H1 (cell line): ENCODE data around the gene MKI67. TPM values are rescaled to one million over a fixed set of nuclear protein-coding genes. Genes with fewer than 3 reads are reported as not detected.
"Not testable (repeated sequence)": the region's sequence is repeated elsewhere in the genome, so short reads cannot be mapped to it uniquely, and the experiment has no call there.

Experiments
- CTCF ChIA-PET: fragments of 300-600 bp; sonication (Branson Sonifier 250); formaldehyde crosslinking; loops from one replicate; lab custom pipeline; 2021; ENCODE audit not compliant: partially characterized antibody; lab: Charles Lee
- POLR2A ChIA-PET: fragments of 300-600 bp; sonication (Branson Sonifier 250); formaldehyde crosslinking; loops from one replicate; lab custom pipeline; 2021; ENCODE audit warnings: inconsistent platforms; ENCODE audit not compliant: partially characterized antibody; lab: Charles Lee
- DNase-seq, 2 experiments: peaks; one replicate each; pipeline versions ENCODE4 v3.0.0 to v3.0.0-alpha.2; 2010 to 2022; ENCODE audit warnings: low spot score in 2 of 2, low read depth in 1 of 2, mixed read lengths in 1 of 2
- FAIRE-seq: peaks from 2 replicates; lab custom pipeline; 2011; peaks lifted over from hg19 to GRCh38; lab: Jason Lieb, UNC
- H2AFZ ChIP-seq: 2 replicates; pipeline ENCODE4 v1.8.1; 2012; ENCODE audit warnings: low read length, inconsistent platforms
- H2AK5ac ChIP-seq: 2 replicates; pipeline ENCODE4 v1.6.1; 2013; ENCODE audit warnings: low read depth, low read length
- H2BK120ac ChIP-seq: replicated peaks from 2 replicates; pipeline ENCODE3; 2013; ENCODE audit warnings: low read depth, low read length, inconsistent platforms
- H2BK12ac ChIP-seq: 2 replicates; pipeline ENCODE4 v1.6.1; 2013; ENCODE audit warnings: low read depth, low read length
- H2BK15ac ChIP-seq: 2 replicates; pipeline ENCODE4 v1.6.1; 2013; ENCODE audit warnings: low read length
- H2BK20ac ChIP-seq: 2 replicates; pipeline ENCODE4 v1.6.1; 2013; ENCODE audit warnings: low read length
- H2BK5ac ChIP-seq: 2 replicates; pipeline ENCODE4 v1.6.1; 2013; ENCODE audit warnings: low read depth, low read length
- H3K14ac ChIP-seq: 2 replicates; pipeline ENCODE4 v1.6.1; 2013; ENCODE audit warnings: inconsistent platforms; ENCODE audit not compliant: insufficient read length
- H3K18ac ChIP-seq: 2 replicates; pipeline ENCODE4 v1.6.1; 2013; ENCODE audit warnings: low read length; ENCODE audit errors: extremely low read depth
- H3K23ac ChIP-seq: 2 replicates; pipeline ENCODE4 v1.6.1; 2013; ENCODE audit warnings: inconsistent platforms; ENCODE audit not compliant: insufficient read length
- H3K23me2 ChIP-seq: 2 replicates; pipeline ENCODE4 v1.6.1; 2013; ENCODE audit warnings: low read depth, low read length
- H3K27ac ChIP-seq: 2 replicates; pipeline ENCODE4 v1.6.1; 2011; ENCODE audit warnings: low read depth, low read length, inconsistent platforms
- H3K27me3 ChIP-seq, 4 experiments: replicated peaks in 1 of 4; 1 replicate in 1 of 4; 2 replicates in 3 of 4; pipeline versions ENCODE4 v1.6.1 to v1.8.1; 2011 to 2013; ENCODE audit warnings: low read length in 3 of 4, mild to moderate bottlenecking in 3 of 4, inconsistent platforms in 2 of 4, mixed read lengths in 2 of 4, moderate library complexity in 1 of 4; ENCODE audit not compliant: control insufficient read depth in 3 of 4, insufficient read depth in 3 of 4; ENCODE audit errors: extremely low read depth in 1 of 4
- H3K36me3 ChIP-seq, 4 experiments: 2 replicates each; pipeline versions ENCODE4 v1.6.1 to v1.8.1; 2011 to 2013; ENCODE audit warnings: mild to moderate bottlenecking in 4 of 4, low read length in 3 of 4, moderate library complexity in 2 of 4, control low read depth in 1 of 4, inconsistent platforms in 1 of 4; ENCODE audit not compliant: insufficient read depth in 4 of 4, control insufficient read depth in 2 of 4
- H3K4ac ChIP-seq: replicated peaks from 2 replicates; pipeline ENCODE3; 2013; ENCODE audit warnings: low read length, low read depth, mixed read lengths, inconsistent platforms; ENCODE audit not compliant: insufficient read length
- H3K4me1 ChIP-seq, 4 experiments: replicated peaks in 1 of 4; 1 replicate in 1 of 4; 2 replicates in 3 of 4; pipeline versions ENCODE4 v1.6.1 to v1.8.1; 2011 to 2013; ENCODE audit warnings: low read length in 3 of 4, inconsistent platforms in 2 of 4, mixed read lengths in 1 of 4; ENCODE audit not compliant: insufficient read depth in 4 of 4, control insufficient read depth in 3 of 4
- H3K4me2 ChIP-seq, 2 experiments: 2 replicates each; pipeline versions ENCODE4 v1.6.1 to v1.8.1; 2011 to 2013; ENCODE audit warnings: low read depth in 2 of 2, low read length in 2 of 2, control low read depth in 1 of 2, inconsistent platforms in 1 of 2, mild to moderate bottlenecking in 1 of 2; ENCODE audit not compliant: insufficient read depth in 1 of 2
- H3K4me3 ChIP-seq, 4 experiments: fragments of 200-600, 300-600 bp in 1 of 4; sonication (generic), shearing (Covaris generic), sonication (Bioruptor Twin) in 1 of 4; 2 replicates each; pipeline versions ENCODE4 v1.5.1 to v1.8.1; 2011 to 2016; ENCODE audit warnings: low read length in 4 of 4, low read depth in 3 of 4, control low read depth in 2 of 4, inconsistent platforms in 2 of 4, mild to moderate bottlenecking in 2 of 4, mixed read lengths in 1 of 4, moderate library complexity in 1 of 4; ENCODE audit not compliant: insufficient read depth in 2 of 4; ENCODE audit errors: extremely low read depth in 1 of 4
- H3K56ac ChIP-seq: replicated peaks from 2 replicates; pipeline ENCODE3; 2013; ENCODE audit warnings: low read depth, mild to moderate bottlenecking, mixed read lengths, low read length, inconsistent platforms; ENCODE audit not compliant: insufficient read length
- H3K79me1 ChIP-seq: 2 replicates; pipeline ENCODE4 v1.6.1; 2013; ENCODE audit warnings: low read depth, low read length, control low read depth
- H3K79me2 ChIP-seq, 2 experiments: 2 replicates each; pipeline versions ENCODE4 v1.6.1 to v1.8.1; 2012 to 2013; ENCODE audit warnings: low read length in 2 of 2, mild to moderate bottlenecking in 2 of 2, inconsistent platforms in 1 of 2; ENCODE audit not compliant: insufficient read depth in 2 of 2, control insufficient read depth in 1 of 2
- H3K9ac ChIP-seq, 4 experiments: replicated peaks in 1 of 4; 1 replicate in 1 of 4; 2 replicates in 3 of 4; pipeline versions ENCODE4 v1.6.1 to v1.8.1; 2011 to 2013; ENCODE audit warnings: low read depth in 3 of 4, low read length in 3 of 4, control low read depth in 2 of 4, mild to moderate bottlenecking in 2 of 4, moderate library complexity in 2 of 4, inconsistent platforms in 1 of 4; ENCODE audit errors: extremely low read depth in 1 of 4
- H3K9me3 ChIP-seq, 2 experiments: 2 replicates each; pipeline versions ENCODE4 v1.6.1 to v1.8.1; 2012 to 2013; ENCODE audit warnings: mild to moderate bottlenecking in 2 of 2, moderate library complexity in 2 of 2, control low read depth in 1 of 2, inconsistent platforms in 1 of 2, low read depth in 1 of 2, low read length in 1 of 2, mixed read lengths in 1 of 2; ENCODE audit not compliant: insufficient read depth in 2 of 2
- H4K20me1 ChIP-seq, 2 experiments: replicated peaks in 1 of 2; 2 replicates each; pipeline versions ENCODE3 to v1.8.1; 2011 to 2013; ENCODE audit warnings: inconsistent platforms in 2 of 2, low read length in 2 of 2, mild to moderate bottlenecking in 1 of 2; ENCODE audit not compliant: insufficient read depth in 2 of 2, control insufficient read depth in 1 of 2
- H4K5ac ChIP-seq: 2 replicates; pipeline ENCODE4 v1.6.1; 2013; ENCODE audit warnings: low read length, low read depth, mixed read lengths, inconsistent platforms; ENCODE audit not compliant: insufficient read length
- H4K8ac ChIP-seq: 2 replicates; pipeline ENCODE4 v1.8.0; 2013; ENCODE audit warnings: mild to moderate bottlenecking, moderate library complexity, low read length, inconsistent platforms; ENCODE audit not compliant: insufficient read depth; ENCODE audit errors: extremely low read depth
- H4K91ac ChIP-seq: replicated peaks from 2 replicates; pipeline ENCODE3; 2013; ENCODE audit warnings: low read length, mixed read lengths, inconsistent platforms; ENCODE audit not compliant: insufficient read length
- WGBS, 2 experiments: shearing (Covaris generic) in 1 of 2; methylation state at CpG; one replicate each; pipeline versions ENCODE4 v1.1.6 to v1.1.7; 2013 to 2015; ENCODE audit warnings: low lambda C conversion rate in 2 of 2, mixed read lengths in 2 of 2, inconsistent platforms in 1 of 2, low coverage in 1 of 2, missing lambda C conversion rate in 1 of 2; ENCODE audit not compliant: insufficient replicate concordance in 2 of 2, insufficient coverage in 1 of 2, insufficient read length in 1 of 2; ENCODE audit errors: extremely low coverage in 1 of 2, missing lambda C conversion rate in 1 of 2; 5-methylcytosine and 5-hydroxymethylcytosine counted together
- polyA plus RNA-seq, 7 experiments: library from polyadenylated mRNA; depleted of rRNA in 3 of 7; stranded (reverse) in 5 of 7; unstranded in 2 of 7; fragments of >200 nt in 5 of 7; fragments of 200-250 nt in 2 of 7; gene quantifications; 1 replicate in 5 of 7; 2 replicates in 1 of 7; 4 replicates in 1 of 7; pipeline versions ENCODE4 v1.2.1 to v1.2.3, GENCODE V29; 2011 to 2013; ENCODE audit warnings: missing spikeins in 2 of 7, mixed read lengths in 2 of 7
- total RNA-seq: library from RNA; stranded (reverse); fragmentation: NEBNext Ultra II Directional; extraction: Animal tissue kit (Norgen Biotek cat#: 25700); gene quantifications from 2 replicates; pipeline ENCODE4 v1.2.1, GENCODE V29; 2021

MKI67 gene
- total and polyA plus RNA-seq, 2 of the 8 experiments (the other 6 are each of a cell fraction or from before 2014, with no cell fraction given), result 15.8 to 85.1 TPM

DNA sequence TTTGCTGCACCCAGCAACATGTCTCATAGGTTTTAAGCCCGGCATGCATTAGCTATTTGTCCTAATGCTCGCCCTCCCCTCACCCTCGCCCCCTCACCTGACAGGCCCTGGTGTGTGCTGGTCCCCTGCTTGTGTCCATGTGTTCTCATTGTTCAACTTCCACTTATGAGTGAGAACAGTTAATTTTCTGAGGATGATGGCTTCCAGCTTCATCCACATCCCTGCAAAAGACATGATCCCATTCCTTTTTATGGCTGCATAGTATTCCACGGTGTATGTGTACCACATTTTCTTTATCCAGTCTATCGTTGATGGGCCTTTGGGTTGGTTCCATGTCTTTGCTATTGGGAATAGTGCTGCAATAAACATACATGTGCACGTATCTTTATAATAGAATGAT is 40.9 kb upstream of the MKI67 start:
- H3K14ac ChIP-seq, H4K8ac ChIP-seq, H3K4me1 ChIP-seq, H3K23ac ChIP-seq, DNase-seq, H2BK120ac ChIP-seq, H4K5ac ChIP-seq, H2BK15ac ChIP-seq, H4K20me1 ChIP-seq, H3K9me3 ChIP-seq, CTCF ChIA-PET, H2BK20ac ChIP-seq, H2BK12ac ChIP-seq, H3K27me3 ChIP-seq, H3K4me3 ChIP-seq, H3K9ac ChIP-seq, H2BK5ac ChIP-seq, H3K4me2 ChIP-seq, H3K36me3 ChIP-seq, H2AK5ac ChIP-seq, H3K79me1 ChIP-seq, H4K91ac ChIP-seq, H3K4ac ChIP-seq, H3K27ac ChIP-seq, H3K56ac ChIP-seq, POLR2A ChIA-PET, H2AFZ ChIP-seq, H3K18ac ChIP-seq, H3K79me2 ChIP-seq, FAIRE-seq, H3K23me2 ChIP-seq: not testable (repeated sequence)
- WGBS, 2 experiments, result 91% methylated on average over 6 of the region's 6 CpGs; no CpG with 5 or more reads in 1 of the 2 experiments
